Raji (cell line): ENCODE measurements around the gene KIFC3.

Experiments used
- POLR2A ChIP-seq: IDR thresholded peaks from 2 replicates; pipeline ENCODE4 v1.6.1; 2011; ENCODE audit warnings: low read depth, low read length, control low read depth; ENCODE audit not compliant: insufficient read depth

The KIFC3 gene

GRCh38 chr16:57734925-57735754 is 67.2 kb downstream of the KIFC3 start:
- peak; percentile 49; the same call in 1 of the 2 replicates for TF ChIP-seq POLR2A

DNA sequence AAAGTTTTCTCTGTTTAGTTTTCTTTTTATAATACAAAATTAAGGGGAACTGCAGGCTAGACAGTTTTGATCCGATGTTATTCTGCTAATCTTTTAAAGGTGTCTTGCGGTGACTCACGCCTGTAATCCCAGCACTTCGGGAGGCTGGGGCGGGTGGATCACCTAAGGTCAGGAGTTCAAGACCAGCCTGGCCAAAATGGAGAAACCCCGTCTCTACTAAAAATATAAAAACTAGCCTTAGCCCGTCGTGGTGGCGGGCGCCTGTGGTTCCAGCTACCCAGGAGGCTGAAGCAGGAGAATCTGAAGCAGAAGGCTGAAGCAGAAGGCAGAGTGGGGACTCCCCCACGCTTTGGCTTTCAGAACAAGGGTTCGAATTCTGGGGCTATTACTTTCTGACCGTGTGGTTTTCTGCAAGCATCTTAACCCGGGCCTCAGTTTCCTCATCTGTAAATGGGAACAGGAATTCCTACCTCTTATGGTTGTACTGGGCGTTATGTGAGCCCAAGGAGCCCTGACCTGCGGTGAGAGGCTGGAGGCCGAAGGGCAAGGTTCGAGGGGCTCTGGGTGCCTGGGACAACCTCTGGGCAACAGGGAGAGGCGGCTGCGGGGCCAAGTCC is 67.9 kb downstream of the KIFC3 start:
- no peak for TF ChIP-seq POLR2A

DNA sequence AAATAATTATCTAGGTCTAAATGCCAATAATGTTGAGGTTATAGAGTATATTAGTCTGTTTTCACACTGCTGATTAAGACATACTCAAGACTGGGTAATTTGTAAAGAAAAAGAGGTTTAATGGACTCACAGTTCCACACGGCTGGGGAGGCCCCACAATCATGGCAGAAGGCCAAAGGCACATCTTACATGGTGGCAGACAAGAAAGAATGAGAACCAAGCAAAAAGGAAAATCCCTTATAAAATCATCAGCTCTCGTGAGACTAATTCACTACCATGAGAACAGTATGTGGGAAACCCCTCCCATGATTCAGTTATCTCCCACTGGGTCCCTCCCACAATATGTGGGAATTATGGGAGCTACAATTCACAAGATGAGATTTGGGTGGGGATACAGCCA is 69.6 kb downstream of the KIFC3 start:
- TF ChIP-seq POLR2A = no peak

DNA sequence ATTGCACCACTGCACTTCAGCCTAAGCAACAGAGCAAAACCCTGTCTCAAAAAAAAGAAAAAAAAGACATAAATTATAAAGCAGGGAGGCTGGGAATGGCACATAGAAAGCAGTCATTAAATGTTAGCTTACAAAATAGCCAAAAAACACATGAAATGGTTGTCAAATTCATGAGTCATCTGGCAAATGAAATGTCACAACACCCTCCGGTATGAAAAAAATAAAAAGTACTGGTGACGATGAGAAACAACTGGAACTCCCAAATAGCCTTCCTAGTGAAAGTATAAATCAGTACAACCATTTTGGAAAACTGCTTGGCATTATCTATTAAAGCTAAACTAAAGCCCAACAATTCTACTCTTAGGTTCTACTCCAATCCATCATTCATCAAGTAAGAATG is 70.3 kb downstream of the KIFC3 start:
- TF ChIP-seq POLR2A = no peak

DNA sequence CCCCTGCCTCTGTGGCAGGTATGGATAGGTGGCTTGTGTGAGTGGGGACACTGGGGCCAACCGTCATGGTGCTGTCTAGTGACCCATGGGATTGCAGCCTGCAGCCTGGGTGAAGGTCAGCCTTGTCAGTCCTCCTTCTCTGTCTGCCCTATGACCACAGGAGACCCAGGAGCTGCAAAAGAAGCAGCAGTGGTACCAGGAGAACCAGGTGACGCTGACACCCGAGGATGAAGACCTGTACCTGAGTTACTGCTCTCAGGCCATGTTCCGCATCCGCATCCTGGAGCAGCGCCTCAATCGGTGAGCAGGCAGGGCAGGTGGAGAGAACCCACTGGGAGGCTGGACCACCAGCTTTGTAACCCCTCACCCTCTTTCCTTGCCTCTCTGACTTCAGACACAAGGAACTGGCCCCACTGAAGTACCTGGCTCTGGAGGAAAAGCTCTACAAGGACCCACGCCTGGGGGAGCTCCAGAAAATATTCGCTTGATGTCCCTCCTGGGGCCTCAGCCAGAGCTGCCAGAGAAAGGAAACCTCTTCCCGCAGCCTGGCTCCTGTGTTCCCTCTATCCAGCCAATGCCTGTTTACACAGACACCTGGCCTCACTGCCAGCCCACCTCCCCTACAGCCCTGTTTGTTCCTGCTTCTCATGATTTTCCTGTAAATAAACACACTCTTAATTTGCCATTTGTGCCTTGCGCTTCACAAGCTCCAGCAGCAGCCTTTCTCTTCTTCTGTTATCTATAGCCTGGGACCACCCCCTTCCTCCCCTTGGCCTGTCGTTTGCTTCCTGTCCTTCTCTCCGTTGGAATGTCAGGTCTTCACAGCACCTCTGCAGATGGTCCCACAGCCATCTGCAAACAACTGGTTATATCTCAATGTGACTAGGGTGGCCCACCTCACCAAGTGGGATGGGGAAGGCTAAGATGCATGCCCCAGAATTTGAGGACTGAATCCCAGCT is 71.2 kb downstream of the KIFC3 start:
- TF ChIP-seq POLR2A = no peak

DNA sequence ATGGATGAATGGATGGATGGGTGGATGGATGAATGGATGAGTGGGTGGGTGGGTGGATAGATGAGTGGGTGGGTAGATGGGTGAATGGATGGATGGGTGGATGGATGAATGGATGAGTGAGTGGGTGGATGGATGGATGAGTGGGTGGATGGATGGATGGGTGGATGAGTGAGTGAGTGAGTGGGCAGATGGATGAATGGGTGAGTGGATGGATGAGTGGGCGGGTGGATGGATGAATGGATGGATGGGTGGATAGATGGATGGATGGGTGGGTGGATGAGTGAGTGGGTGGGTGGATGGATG is 73.2 kb downstream of the KIFC3 start:
- no peak for TF ChIP-seq POLR2A

DNA sequence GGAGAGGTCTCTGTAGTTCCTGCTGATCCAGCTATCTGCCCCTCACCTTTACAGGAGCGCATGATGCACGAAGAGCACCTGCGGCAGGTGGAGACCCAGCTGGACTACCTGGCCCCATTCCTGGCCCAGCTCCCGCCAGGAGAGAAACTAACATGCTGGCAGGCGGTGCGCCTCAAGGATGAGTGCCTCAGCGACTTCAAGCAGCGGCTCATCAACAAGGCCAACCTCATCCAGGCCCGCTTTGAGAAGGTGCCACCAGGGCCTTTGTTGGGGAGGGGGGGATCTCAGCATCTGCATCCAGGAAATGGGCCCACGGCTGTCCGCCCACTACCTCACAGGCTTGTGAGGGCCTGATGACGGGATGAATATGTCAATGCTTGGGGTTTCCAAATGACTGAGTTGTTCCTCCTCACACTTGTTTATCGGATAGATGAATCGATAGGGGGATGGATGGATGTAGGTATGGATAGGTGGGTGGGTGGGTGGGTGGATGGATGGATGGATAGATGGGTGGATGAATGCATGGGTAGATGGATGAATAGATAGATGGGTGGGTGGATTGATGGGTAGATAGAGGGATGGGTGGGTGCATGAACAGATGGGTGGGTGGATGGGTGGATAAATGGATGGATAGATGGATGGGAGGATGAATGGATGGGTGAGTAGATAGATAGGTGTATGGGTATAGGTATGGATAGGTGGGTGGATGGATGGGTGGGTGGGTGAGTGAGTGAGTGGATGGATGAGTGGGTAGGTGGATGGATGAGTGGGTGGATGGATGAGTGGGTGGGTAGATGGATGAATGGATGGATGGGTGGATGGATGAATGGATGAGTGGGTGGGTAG is 73.7 kb downstream of the KIFC3 start:
- TF ChIP-seq POLR2A = no peak

DNA sequence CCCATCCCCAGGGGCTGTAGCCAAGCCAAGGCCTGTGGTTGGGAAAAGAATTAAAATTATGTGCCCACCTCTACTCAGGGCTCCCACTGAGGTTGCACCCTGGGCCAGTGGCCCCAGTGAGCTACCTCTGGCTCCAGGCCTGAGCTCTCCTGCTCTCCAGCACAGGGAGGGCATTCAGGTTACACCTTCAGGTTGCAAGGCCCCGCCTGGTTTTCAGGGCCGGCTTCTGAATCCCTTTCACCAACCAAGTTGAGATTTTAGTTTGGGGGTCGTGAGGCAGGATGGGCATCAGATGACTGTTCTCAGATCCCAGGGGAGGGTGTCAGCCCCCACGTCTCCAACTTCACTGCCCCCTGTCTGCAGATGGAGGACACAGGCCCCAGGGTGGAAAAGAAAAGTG is 74.7 kb downstream of the KIFC3 start:
- no peak for TF ChIP-seq POLR2A

DNA sequence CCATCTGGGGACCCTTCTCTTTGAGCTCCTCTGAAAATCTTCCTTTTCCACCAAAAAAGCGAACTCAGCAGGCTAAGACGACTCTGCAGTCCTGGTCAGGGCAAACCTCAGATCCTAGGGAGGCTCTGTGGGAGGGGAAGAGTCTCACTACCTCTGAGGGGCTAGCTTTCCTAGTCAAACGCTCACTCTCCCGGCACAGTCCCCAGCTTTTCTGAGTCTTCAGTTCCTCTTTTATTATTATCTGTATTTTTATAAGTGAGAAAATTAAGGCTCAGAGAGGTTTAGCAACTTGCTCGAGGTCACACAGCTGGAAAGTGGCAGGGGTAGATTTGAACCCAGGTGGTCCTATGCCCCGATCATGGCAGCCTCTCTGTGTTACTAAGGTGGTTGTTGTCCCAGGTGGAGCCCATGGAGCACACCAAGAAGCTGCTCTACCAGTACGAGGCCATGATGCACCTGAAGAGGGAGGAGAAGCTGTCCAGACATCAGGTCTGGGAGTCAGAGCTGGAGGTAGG is 75.8 kb downstream of the KIFC3 start:
- no peak for TF ChIP-seq POLR2A

DNA sequence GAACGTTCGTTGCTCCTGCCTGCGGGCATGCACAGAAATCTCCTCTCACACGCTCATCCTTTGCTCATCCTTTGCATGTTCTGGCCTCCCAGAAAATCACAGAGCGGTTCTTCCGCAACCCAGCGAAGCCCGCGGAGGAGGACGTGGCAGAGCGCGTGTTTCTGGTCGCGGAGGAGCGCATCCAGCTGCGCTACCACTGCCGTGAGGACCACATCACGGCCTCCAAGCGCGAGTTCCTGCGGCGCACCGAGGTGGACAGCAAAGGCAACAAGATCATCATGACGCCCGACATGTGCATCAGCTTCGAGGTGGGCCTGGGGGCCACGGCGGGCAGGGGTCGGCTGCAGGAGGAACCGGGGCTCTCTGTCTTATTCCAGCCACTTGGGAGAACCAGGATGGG is 76.3 kb downstream of the KIFC3 start:
- TF ChIP-seq POLR2A = no peak

GRCh38 chr16:57725554-57725953 is 76.7 kb downstream of the KIFC3 start:
- no peak for TF ChIP-seq POLR2A

DNA sequence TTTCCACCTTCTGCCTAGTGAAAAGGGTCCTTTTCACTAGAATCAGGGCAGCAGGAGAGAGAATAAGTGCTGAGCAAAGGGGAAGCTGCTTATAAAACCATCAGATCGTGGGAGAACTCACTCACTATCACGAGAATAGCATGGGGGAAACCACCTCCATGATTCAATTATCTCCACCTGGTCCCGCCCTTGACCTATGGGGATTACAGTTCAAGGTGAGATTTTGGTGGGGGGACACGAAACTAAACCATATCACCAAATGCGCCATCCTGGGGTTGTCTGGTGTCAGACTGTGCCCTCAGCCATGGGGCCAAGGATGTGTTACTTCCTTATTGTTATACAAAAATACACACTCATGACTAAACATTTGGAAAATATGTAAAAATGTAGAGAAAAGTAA is 77.1 kb downstream of the KIFC3 start:
- TF ChIP-seq POLR2A = no peak

GRCh38 chr16:57724531-57724930 is 77.8 kb downstream of the KIFC3 start:
- no peak for TF ChIP-seq POLR2A

DNA sequence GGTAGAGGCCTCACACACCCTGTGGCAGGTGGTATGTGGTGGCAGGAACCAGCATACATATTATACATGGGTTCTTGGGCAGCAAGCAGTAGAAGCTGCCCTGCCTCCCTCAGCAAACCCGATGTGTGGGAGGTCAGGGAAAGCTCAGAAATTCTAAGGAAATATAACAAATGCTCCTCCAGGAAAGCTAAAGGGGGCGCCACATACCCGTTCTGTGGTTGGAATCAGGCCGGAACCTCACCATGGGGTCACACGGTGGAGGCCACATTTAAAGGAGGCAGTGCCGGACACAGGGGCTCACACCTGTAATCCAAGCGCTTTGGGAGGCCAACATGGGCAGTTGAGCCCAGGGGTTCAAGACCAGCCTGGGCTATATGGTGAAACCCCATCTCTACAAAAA is 79.1 kb downstream of the KIFC3 start:
- TF ChIP-seq POLR2A = no peak

GRCh38 chr16:57722651-57723050 is 79.6 kb downstream of the KIFC3 start:
- TF ChIP-seq POLR2A = no peak

DNA sequence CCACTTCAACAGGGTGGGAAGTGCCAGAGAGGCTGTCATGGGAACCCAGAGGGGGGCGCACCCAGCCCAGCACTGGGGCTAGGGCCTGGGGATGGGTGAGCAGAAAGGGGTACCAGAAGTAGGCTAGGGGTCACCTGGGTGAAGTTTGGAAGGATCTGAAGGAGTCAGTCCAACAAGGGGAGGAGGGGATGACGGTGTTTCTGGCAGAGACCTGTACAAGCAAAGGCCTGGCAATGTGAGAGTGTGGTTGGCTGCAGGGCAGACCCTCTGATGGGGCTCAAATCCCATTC is 80.1 kb downstream of the KIFC3 start:
- TF ChIP-seq POLR2A = no peak
